AG04450 (cell line): ENCODE measurements around the gene PLXNA4. TPM values are rescaled to one million over a fixed set of nuclear protein-coding genes. Genes with fewer than 3 reads are reported as not detected.

Experiments
- CTCF ChIA-PET: fragments of 300-600, 350-600 bp; formaldehyde crosslinking; extraction: SDS; loops from one replicate; lab custom pipeline; 2022; ENCODE audit warnings: antibody characterized with exemption, inconsistent platforms; lab: Charles Lee
- POLR2A ChIA-PET: fragments of 350-600 bp; formaldehyde crosslinking; extraction: SDS; loops from one replicate; lab custom pipeline; 2021; ENCODE audit warnings: antibody characterized with exemption, inconsistent platforms; lab: Yijun Ruan, JAX
- DNase-seq: peaks from one replicate; pipeline ENCODE4 v3.0.0-alpha.2; 2011; ENCODE audit warnings: low read depth, low spot score
- H3K27ac ChIP-seq: one replicate; pipeline ENCODE4 v1.5.1; 2012; ENCODE audit warnings: low read depth, low read length, control low read depth
- H3K27me3 ChIP-seq: one replicate; pipeline ENCODE4 v1.6.0; 2012; ENCODE audit warnings: low read length; ENCODE audit not compliant: control insufficient read depth, insufficient read depth
- H3K4me3 ChIP-seq: 2 replicates; pipeline ENCODE4 v1.5.1; 2011; ENCODE audit warnings: mild to moderate bottlenecking, low read depth, low read length, control low read depth
- H3K9me3 ChIP-seq: 2 replicates; pipeline ENCODE4 v1.5.1; 2012; ENCODE audit warnings: low read length; ENCODE audit not compliant: control insufficient read depth, insufficient read depth
- polyA plus RNA-seq: library from polyadenylated mRNA; depleted of rRNA; stranded (reverse); fragments of >200 nt; gene quantifications from 2 replicates; pipeline ENCODE4 v1.2.3, GENCODE V29; 2011
- TF ChIP-seq, protein P1 (sequence below): IDR thresholded peaks from 2 replicates; pipeline ENCODE4 v1.5.1; 2011; ENCODE audit warnings: low read depth, low read length, control low read depth, inconsistent platforms

Gene PLXNA4
- polyA plus RNA-seq, 1 experiment = 0.05 TPM

DNA sequence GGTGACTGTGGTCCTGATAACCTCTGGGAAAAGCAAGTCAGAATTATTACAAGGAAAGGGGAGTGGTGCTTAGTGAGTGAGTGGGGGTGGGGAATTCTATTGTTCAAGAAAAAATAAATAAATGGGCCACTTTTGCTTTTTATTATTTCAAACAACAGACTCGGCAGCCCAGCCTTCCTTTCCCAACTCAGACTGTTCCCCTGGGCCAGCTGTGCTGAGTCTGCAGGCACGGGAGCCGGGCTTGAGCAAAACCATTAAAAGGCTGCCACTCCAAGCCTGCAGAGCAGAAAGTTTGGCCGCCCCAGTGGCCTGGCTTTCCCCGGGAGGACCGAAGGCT, 90.0 kb downstream of the PLXNA4 start:
- CTCF ChIA-PET = no interaction called here
- H3K4me3 ChIP-seq = no peak overlapping the region
- no peak overlapping the region for H3K27ac ChIP-seq
- TF ChIP-seq, protein P1, sequence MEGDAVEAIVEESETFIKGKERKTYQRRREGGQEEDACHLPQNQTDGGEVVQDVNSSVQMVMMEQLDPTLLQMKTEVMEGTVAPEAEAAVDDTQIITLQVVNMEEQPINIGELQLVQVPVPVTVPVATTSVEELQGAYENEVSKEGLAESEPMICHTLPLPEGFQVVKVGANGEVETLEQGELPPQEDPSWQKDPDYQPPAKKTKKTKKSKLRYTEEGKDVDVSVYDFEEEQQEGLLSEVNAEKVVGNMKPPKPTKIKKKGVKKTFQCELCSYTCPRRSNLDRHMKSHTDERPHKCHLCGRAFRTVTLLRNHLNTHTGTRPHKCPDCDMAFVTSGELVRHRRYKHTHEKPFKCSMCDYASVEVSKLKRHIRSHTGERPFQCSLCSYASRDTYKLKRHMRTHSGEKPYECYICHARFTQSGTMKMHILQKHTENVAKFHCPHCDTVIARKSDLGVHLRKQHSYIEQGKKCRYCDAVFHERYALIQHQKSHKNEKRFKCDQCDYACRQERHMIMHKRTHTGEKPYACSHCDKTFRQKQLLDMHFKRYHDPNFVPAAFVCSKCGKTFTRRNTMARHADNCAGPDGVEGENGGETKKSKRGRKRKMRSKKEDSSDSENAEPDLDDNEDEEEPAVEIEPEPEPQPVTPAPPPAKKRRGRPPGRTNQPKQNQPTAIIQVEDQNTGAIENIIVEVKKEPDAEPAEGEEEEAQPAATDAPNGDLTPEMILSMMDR = no peak
- H3K27me3 ChIP-seq = no peaks in the 10 kb centered on the region
- no peak for DNase-seq
- no peaks in the 10 kb centered on the region for H3K9me3 ChIP-seq
- POLR2A ChIA-PET = no interaction called here

DNA sequence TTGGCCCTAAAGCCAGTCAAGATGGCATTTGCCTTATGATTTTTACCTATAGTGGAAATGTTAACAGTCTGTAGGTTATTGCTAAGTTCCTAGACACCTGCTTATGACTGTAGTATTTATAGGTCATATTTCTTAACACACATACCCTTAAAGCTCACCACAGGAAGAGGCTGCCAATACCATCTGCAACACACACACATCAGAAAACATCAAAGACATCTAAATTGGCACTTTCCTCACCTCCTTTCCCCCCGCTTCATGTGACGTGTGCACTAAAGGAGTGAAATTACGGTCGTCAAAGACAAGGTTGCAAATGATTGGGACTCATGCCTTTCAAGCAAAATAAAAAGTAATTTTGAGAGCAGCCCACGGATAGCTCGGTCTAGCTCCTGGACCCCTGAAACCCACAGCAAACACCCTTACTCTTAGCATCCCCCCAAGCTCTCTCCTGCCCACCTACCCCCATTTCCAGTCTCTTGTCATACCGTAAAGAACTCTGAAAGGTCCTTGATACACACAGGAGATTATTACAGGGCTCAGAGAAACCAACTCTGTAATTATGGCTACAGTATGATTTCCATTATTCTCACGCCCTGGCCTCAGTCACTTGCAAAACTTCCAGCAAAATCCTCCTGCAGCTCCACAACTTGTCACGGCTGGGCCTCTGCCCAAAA, 90.5 kb downstream of the PLXNA4 start:
- Histone ChIP-seq H3K27me3 (no peaks in the 10 kb centered on the region), H3K27ac (no peak overlapping the region), H3K9me3 (no peaks in the 10 kb centered on the region), H3K4me3 (no peak overlapping the region)
- DNase-seq = no peak
- ChIA-PET POLR2A (no interaction called here), CTCF (no interaction called here)
- TF ChIP-seq, protein P1 = no peak

DNA sequence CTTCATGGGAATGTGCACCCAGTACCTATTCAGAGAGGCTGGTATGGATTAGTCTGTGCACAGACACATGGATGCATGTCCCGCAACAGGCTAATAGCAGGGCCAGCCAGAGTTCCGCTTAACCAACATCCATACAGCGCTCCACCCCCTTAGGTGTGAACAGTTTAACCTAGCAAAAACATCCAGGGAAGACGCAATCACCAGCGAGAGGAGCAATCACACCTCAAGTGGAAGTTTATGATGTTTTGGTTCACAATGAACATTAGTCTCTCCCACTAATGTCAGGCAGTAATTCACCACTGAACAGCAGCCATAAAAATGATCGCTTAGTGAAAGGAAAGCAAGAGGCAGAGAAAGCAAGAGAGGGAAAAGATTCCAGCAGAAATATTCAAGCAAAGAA, 91.1 kb downstream of the PLXNA4 start:
- no peaks in the 10 kb centered on the region for H3K9me3 ChIP-seq
- ChIA-PET POLR2A (no interaction called here), CTCF (no interaction called here)
- no peak overlapping the region for H3K4me3 ChIP-seq
- TF ChIP-seq, protein P1 = no peak
- no peak for DNase-seq
- no peak overlapping the region for H3K27ac ChIP-seq
- no peaks in the 10 kb centered on the region for H3K27me3 ChIP-seq

DNA sequence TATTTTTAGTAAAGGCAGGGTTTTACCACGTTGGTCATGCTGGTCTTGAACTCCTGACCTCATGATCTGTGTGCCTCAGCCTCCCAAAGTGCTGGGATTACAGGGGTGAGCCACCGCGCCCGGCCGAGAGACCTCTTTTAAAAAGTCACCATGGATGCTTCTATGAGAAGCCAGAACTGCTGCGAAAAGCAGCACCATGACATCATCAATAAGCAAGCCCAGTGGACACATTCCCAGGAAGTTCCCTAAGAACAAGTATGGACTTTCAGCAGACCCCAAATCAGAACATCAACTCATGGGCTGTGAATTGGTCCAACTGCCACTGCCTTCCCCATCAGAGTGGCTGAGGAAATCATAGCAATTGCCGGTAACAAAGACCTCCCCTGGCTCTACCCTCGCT, 93.4 kb downstream of the PLXNA4 start:
- TF ChIP-seq, protein P1 = no peak
- CTCF ChIA-PET = no interaction called here
- no peaks in the 10 kb centered on the region for H3K27me3 ChIP-seq
- no peak for DNase-seq
- POLR2A ChIA-PET = no interaction called here
- H3K27ac ChIP-seq = no peak overlapping the region
- no peak overlapping the region for H3K4me3 ChIP-seq
- H3K9me3 ChIP-seq = no peaks in the 10 kb centered on the region

DNA sequence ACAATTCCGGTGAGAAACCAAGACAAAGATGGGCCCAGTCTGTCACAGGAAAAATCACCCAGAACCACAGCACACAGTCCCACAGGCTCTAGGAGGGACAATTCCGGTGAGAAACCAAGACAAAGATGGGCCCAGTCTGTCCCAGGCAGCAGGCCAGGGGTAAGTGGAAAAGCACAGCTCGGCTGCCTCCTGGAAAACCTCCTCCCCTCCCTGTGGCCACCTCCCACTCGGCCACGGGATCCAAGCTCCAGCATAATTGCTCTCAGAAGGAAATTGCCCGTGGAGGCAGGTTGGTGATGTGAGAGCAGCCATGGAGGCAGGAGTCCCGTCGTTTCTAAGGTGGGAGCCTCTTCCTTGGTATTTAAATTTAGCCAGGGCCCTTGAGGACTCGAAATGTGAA, 95.7 kb downstream of the PLXNA4 start:
- CTCF ChIA-PET = no interaction called here
- H3K9me3 ChIP-seq = no peaks in the 10 kb centered on the region
- no peak overlapping the region for H3K27ac ChIP-seq
- DNase-seq = no peak
- TF ChIP-seq, protein P1 = no peak
- POLR2A ChIA-PET = no interaction called here
- H3K4me3 ChIP-seq = no peak overlapping the region
- H3K27me3 ChIP-seq = no peaks in the 10 kb centered on the region
